Activated B cell treated with CpG ODN at 0.5 μM for 24 hours (primary cell): ENCODE data around the gene IDI2. TPM values are rescaled to one million over a fixed set of nuclear protein-coding genes. Genes with fewer than 3 reads are reported as not detected.

Experiments
- ATAC-seq: fragments of 200-7000 bp; cut with Tn5 transposase; one replicate; pipeline ENCODE4 v1.10.0; 2021; ENCODE audit warnings: low read depth, mild to moderate bottlenecking, moderate library complexity
- CTCF ChIA-PET: fragments of 350-600 bp; sonication (Branson Sonifier 250); formaldehyde crosslinking; loops from one replicate; lab custom pipeline; 2021; ENCODE audit warnings: antibody characterized with exemption; lab: Charles Lee
- POLR2A ChIA-PET: fragments of 350-600 bp; sonication (Branson Sonifier 250); formaldehyde crosslinking; loops from one replicate; lab custom pipeline; 2021; ENCODE audit warnings: antibody characterized with exemption; lab: Charles Lee
- DNase-seq: peaks from one replicate; pipeline ENCODE4 v3.0.0; 2022
- H3K27ac Mint-ChIP-seq: one replicate; pipeline ENCODE4 v1.8.0; 2020; ENCODE audit warnings: mixed read lengths
- H3K27me3 Mint-ChIP-seq: one replicate; pipeline ENCODE4 v1.8.0; 2021; ENCODE audit warnings: mixed read lengths
- H3K36me3 Mint-ChIP-seq: one replicate; pipeline ENCODE4 v1.8.0; 2021; ENCODE audit warnings: low read depth, mixed read lengths
- H3K4me1 Mint-ChIP-seq: one replicate; pipeline ENCODE4 v1.8.0; 2021; ENCODE audit warnings: mixed read lengths
- H3K4me3 Mint-ChIP-seq: one replicate; pipeline ENCODE4 v1.8.0; 2020; ENCODE audit warnings: mild to moderate bottlenecking, mixed read lengths
- H3K9me3 Mint-ChIP-seq: one replicate; pipeline ENCODE4 v1.8.0; 2020; ENCODE audit warnings: mixed read lengths
- intact Hi-C: fragments of 100-400 bp; cut with micrococcal nuclease; formaldehyde crosslinking; loops from one replicate; pipeline ENCODE4 v1.15.1; 2024
- total RNA-seq: library from RNA; stranded (reverse); gene quantifications from 2 replicates; pipeline ENCODE4 v1.2.3, GENCODE V29; 2022
- TF ChIP-seq, protein P1 (sequence below): fragments of 200-600 bp; IDR thresholded peaks from one replicate; pipeline ENCODE4 v1.8.0; 2022; ENCODE audit warnings: antibody characterized with exemption, mild to moderate bottlenecking

Gene IDI2
- total RNA-seq, 1 donor from 2014 or later = not detected

- ChIA-PET POLR2A (no interaction called here), CTCF (no interaction called here)
- intact Hi-C loops = no loop called here
- H3K36me3 Mint-ChIP-seq = peaks cover 91% of the 10 kb centered on the region
- H3K4me3 Mint-ChIP-seq = no peak overlapping the region
- ATAC-seq = no peak
- TF ChIP-seq, protein P1, sequence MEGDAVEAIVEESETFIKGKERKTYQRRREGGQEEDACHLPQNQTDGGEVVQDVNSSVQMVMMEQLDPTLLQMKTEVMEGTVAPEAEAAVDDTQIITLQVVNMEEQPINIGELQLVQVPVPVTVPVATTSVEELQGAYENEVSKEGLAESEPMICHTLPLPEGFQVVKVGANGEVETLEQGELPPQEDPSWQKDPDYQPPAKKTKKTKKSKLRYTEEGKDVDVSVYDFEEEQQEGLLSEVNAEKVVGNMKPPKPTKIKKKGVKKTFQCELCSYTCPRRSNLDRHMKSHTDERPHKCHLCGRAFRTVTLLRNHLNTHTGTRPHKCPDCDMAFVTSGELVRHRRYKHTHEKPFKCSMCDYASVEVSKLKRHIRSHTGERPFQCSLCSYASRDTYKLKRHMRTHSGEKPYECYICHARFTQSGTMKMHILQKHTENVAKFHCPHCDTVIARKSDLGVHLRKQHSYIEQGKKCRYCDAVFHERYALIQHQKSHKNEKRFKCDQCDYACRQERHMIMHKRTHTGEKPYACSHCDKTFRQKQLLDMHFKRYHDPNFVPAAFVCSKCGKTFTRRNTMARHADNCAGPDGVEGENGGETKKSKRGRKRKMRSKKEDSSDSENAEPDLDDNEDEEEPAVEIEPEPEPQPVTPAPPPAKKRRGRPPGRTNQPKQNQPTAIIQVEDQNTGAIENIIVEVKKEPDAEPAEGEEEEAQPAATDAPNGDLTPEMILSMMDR = no peak
- no peaks in the 10 kb centered on the region for H3K4me1 Mint-ChIP-seq
- H3K27me3 Mint-ChIP-seq = no peaks in the 10 kb centered on the region
- no peak overlapping the region for H3K27ac Mint-ChIP-seq
- no peak for DNase-seq
- no peaks in the 10 kb centered on the region for H3K9me3 Mint-ChIP-seq
These were observed 16.6 kb downstream of the IDI2 start for GRCh38 chr10:1009071-1009494.

GRCh38 chr10:1007583-1007982 lies 18.1 kb downstream of the IDI2 start:
- DNase-seq = no peak
- peaks cover 95% of the 10 kb centered on the region for H3K36me3 Mint-ChIP-seq
- POLR2A ChIA-PET = no interaction called here
- ATAC-seq = no peak
- intact Hi-C loops = no loop called here
- no peak overlapping the region for H3K27ac Mint-ChIP-seq
- no peak overlapping the region for H3K4me3 Mint-ChIP-seq
- TF ChIP-seq, protein P1 = no peak
- no peaks in the 10 kb centered on the region for H3K27me3 Mint-ChIP-seq
- H3K9me3 Mint-ChIP-seq = peaks cover 5% of the 10 kb centered on the region
- H3K4me1 Mint-ChIP-seq = no peaks in the 10 kb centered on the region
- CTCF ChIA-PET = no interaction called here

DNA sequence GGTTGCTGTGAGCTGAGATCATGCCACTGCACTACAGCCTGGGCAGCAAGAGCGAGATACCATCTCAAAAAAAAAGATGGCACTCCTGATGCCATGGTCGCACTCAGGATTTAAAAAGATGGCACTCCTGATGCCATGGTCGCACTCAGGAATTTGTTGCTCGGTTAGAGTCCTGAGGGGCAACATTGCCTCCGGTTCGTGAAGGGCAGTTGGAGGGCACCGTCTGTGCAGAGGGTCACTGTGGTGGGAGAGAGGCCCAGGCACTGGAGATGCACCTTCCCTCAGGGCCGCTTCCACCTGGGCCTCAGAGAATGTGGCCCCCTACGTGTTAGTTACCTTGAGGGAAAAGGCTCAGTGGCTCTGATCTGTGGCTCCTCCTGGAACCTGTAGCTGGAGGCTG lies 19.1 kb downstream of the IDI2 start:
- Mint-ChIP-seq H3K4me3 (no peak overlapping the region), H3K27ac (no peak overlapping the region), H3K9me3 (peaks cover 11% of the 10 kb centered on the region), H3K36me3 (peaks cover 95% of the 10 kb centered on the region), H3K4me1 (no peaks in the 10 kb centered on the region), H3K27me3 (no peaks in the 10 kb centered on the region)
- POLR2A ChIA-PET = no interaction called here
- ATAC-seq (no peak), DNase-seq (no peak)
- TF ChIP-seq, protein P1 = no peak
- intact Hi-C loops = no loop called here
- CTCF ChIA-PET = no interaction called here

DNA sequence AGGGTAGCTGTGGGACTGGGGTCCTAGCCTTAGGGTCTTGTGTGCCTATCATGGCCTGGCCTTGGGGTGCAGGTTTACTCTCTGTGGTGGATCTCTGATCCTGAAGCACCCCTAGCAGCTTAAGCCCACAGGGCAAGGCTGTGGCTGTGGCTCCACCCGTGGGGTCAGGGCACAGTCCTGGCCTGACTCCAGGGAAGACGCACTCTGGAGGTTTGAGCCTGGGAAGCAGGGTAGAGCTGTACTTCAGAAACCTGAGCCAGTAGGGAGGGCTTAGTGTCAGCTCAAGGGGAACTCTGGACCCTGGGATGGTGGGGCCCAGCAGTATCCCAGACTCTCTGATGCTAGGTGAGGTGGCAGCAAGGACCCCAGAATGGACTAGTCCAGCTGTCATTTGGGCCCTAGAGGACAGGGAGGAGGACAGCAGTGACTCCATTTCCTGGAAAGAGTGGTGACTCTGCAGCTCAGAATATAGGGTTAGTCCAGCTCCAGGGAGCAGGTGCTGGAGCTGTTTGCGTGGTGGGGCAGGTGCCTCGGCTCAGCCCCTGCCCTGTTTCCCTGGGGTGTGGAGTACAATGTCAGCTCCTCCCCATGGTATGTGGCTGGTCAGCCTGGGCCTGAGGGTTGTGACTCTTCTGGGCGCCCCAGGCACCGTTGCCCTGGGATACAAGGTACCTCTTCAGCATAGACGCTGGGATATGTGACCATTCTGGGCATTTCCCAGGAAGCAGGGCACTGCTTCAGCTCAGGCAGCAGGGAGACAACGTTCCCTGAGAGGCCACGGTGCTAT lies 21.6 kb downstream of the IDI2 start:
- intact Hi-C loops = no loop called here
- H3K27ac Mint-ChIP-seq = no peak overlapping the region
- no peaks in the 10 kb centered on the region for H3K27me3 Mint-ChIP-seq
- DNase-seq (no peak), ATAC-seq (no peak)
- H3K36me3 Mint-ChIP-seq = peaks cover 96% of the 10 kb centered on the region
- TF ChIP-seq, protein P1 = no peak
- POLR2A ChIA-PET = interaction anchor here (0.6 kb wide), 1 partner anchor 928 kb away, joined by 4 read pairs; no protein-coding TSS in a partner anchor
- H3K4me1 Mint-ChIP-seq = no peaks in the 10 kb centered on the region
- H3K4me3 Mint-ChIP-seq = no peak overlapping the region
- H3K9me3 Mint-ChIP-seq = peaks cover 11% of the 10 kb centered on the region
- CTCF ChIA-PET = no interaction called here

DNA sequence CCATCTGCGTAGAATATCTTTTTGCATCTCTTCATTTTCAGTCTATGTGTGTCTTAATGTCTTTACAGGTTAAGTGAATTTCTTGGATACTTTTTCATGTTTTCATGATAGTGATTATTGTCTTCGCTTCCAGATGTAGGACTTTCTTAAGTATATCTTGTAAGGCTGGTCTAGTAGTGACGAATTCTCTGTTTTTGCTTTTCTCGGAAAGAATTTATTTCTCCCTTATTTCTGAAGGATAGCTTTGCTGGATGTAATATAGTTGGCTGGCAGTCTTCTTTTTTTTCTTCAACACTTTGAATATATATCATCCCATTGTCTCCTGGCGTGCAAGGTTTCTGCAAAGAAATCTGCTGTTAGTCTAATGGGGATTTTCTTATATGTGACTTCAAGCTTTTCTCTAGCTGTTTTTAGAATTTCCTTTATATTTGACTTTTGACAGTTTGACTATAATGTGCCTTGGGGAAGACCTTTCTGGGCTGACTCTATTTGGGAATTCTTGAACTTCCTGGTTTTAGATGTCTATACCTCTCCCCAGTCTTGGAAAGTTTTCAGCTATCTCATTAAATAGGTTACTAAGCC lies 23.1 kb downstream of the IDI2 start:
- peaks cover 11% of the 10 kb centered on the region for H3K9me3 Mint-ChIP-seq
- DNase-seq (no peak), ATAC-seq (no peak)
- H3K4me3 Mint-ChIP-seq = no peak overlapping the region
- H3K27ac Mint-ChIP-seq = no peak overlapping the region
- ChIA-PET CTCF (no interaction called here), POLR2A (interaction anchor here (0.6 kb wide), 1 partner anchor 46 kb away, joined by 3 read pairs; the partner anchor contains the start of gene IDI1)
- intact Hi-C loops = no loop called here
- H3K27me3 Mint-ChIP-seq = no peaks in the 10 kb centered on the region
- peaks cover 95% of the 10 kb centered on the region for H3K36me3 Mint-ChIP-seq
- TF ChIP-seq, protein P1 = no peak
- no peaks in the 10 kb centered on the region for H3K4me1 Mint-ChIP-seq
